Measurements from ENCODE around the gene ATP11A.

- TF ChIP-seq CTCF (IDR thresholded peaks at IDR 0.05; ENCODE audit: low read length), result no peak
- no peak for TF ChIP-seq EZH2 (optimal IDR thresholded peaks at IDR 0.05; ENCODE audit: low read depth, low read length)
These were observed 14.7 kb downstream of the ATP11A start for GRCh38 chr13:112704308-112705145.
